IPS-NIHi11 (cell line): ENCODE data around the gene ADRA2B.
"Not testable (repeated sequence)": the region's sequence is repeated elsewhere in the genome, so short reads cannot be mapped to it uniquely, and the experiment has no call there.

Source experiments
- DNase-seq: peaks from one replicate; pipeline ENCODE4 v3.0.0; 2012; ENCODE audit warnings: mixed read lengths, low spot score

ADRA2B gene

DNA sequence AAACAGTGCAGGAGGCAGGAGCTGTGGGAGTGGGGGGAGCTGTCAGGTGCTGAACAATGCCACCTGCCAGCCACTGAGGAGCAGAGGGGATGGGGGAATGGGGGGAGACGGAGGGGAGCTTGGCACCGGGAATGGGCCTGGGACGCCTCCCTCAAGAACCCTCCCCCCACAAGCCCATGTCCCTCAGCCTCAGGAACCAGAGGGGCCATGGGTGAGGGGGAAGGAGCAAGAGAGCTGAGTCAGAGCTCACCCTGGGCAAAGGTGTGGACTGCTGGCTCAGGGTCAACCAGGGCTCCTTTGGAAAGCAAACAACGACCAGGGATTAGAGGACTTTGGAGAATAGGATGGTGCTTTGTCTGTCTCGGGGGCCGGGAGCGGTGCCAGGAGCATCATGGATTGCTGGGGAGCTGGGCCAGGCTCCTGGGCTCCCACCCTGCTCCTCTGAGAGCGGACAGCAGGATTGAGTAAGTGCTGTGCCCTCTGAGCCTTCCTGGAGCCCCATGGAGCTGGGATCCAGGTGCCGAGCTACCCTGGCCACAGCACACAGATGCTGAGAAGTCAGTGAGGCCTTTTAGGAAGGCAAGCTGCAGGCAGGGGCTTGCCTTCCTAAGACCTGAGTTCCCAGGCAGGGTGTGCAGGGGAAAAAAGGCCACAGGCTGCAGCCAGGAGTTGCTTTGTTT lies 48.3 kb downstream of the ADRA2B start:
- not testable (repeated sequence) for DNase-seq

- DNase-seq: not testable (repeated sequence)
These were observed 49.2 kb downstream of the ADRA2B start for GRCh38 chr2:96067098-96067660.

DNA sequence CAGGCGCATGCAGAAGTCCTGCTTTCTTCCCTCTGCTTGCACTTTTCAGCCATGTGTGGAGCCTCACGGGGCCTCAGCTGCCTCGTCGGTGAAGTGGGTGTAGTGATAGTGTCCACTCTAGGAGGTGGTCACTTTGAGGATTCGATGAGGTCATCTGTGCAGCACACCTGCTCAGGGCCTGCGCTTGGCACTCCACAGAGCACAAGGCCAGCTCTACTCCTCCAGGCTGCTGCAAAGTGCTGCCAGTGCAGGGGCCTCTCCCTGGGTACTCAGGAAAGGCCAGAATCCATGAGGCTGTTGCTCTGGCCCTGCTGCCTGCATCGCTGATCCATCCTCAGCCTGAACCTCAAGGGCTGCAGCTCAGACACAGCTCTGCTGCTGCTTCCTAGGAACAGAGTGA lies 49.9 kb downstream of the ADRA2B start:
- DNase-seq: not testable (repeated sequence)

DNA sequence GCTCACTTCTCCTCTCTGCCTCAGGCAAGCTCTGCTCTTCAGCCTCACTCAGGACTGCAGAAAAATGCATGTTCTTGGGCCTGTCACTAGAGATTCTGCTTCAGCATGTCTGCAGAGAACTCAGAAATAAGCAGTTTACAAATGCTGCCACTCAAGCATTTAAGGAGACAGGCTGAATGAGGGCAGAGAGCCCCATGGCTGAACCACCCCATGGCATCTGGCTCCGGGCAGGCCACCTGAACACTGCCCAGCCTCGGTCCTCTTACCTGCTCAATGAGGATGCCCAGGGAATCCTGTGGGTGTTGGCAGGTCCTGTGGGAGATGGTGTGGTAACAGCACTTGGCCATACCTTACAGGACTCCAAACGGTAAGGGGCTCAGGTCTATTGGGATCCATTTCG lies 50.4 kb downstream of the ADRA2B start:
- DNase-seq: not testable (repeated sequence)

GRCh38 chr2:96065381-96065930 lies 50.9 kb downstream of the ADRA2B start:
- no peak for DNase-seq

- not testable (repeated sequence) for DNase-seq
These were observed 51.6 kb downstream of the ADRA2B start for GRCh38 chr2:96064760-96065159.

DNA sequence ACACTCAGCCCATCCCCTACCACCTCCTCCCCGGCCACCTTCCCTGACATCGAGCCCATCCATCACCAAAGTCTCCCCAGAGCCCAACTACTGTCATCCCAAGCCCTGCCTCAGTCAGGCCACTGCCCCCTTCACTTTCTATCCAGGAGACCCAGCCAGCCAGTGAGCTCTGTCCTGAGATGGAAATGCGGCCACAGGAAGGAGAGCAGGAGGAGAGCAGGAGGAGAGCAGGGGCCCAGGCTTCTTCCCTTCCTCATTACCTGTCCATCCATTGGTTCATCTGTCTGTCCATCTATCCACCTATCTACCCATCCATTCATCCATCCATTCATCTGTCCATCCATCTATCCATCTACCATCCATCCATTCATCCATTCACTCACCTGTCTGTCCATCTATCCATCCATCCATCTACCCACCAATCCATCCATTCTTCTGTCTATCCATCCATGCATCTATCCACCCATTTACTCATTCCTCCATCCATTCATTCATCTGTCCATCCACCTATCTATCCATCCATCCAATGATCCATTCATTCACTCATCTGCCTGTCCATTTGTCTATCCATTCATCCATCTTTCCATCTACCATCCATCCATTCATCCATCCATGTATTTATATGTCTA lies 52.2 kb downstream of the ADRA2B start:
- not testable (repeated sequence) for DNase-seq

GRCh38 chr2:96063116-96063899 lies 53.1 kb downstream of the ADRA2B start:
- DNase-seq: not testable (repeated sequence)
